Activated CD4-positive, alpha-beta T cell treated with anti-CD3 and anti-CD28 coated beads, Interleukin-2, amount 50 U/mL, for 24 hours (primary cell): Measurements from ENCODE around the gene HADH.

ENCODE experiments used
- DNase-seq, 2 donors: peaks; one replicate each; pipeline ENCODE4 v3.0.0-alpha.2; 2020; ENCODE audit warnings: low read depth in 1 of 2, low spot score in 1 of 2

Gene HADH

GRCh38 chr4:108055787-108056186, 66.1 kb downstream of the HADH start:
- no peak for DNase-seq

- no peak for DNase-seq
Measured at GRCh38 chr4:108056418-108056817, 66.7 kb downstream of the HADH start.

GRCh38 chr4:108058685-108059440, 69.2 kb downstream of the HADH start:
- no peak for DNase-seq

- no peak for DNase-seq
Measured at GRCh38 chr4:108060164-108060563, 70.5 kb downstream of the HADH start.

GRCh38 chr4:108060686-108061321, 71.1 kb downstream of the HADH start:
- no peak for DNase-seq

- DNase-seq = no peak
Measured at GRCh38 chr4:108068442-108068841, 78.8 kb downstream of the HADH start.

- no peak for DNase-seq
Measured at GRCh38 chr4:108070775-108071174, 81.1 kb downstream of the HADH start.

- DNase-seq = peak in 1 of 2 donors; percentile 30
Measured at GRCh38 chr4:108072300-108072699, 82.6 kb downstream of the HADH start.

GRCh38 chr4:108078024-108078733, 88.5 kb downstream of the HADH start:
- no peak for DNase-seq

GRCh38 chr4:108080747-108081146, 91.1 kb downstream of the HADH start:
- DNase-seq = peak in 1 of 2 donors; percentile 33

GRCh38 chr4:108081256-108081655, 91.6 kb downstream of the HADH start:
- DNase-seq = no peak
